Measurements from ENCODE around the gene TIGD4.

Gene TIGD4

DNA sequence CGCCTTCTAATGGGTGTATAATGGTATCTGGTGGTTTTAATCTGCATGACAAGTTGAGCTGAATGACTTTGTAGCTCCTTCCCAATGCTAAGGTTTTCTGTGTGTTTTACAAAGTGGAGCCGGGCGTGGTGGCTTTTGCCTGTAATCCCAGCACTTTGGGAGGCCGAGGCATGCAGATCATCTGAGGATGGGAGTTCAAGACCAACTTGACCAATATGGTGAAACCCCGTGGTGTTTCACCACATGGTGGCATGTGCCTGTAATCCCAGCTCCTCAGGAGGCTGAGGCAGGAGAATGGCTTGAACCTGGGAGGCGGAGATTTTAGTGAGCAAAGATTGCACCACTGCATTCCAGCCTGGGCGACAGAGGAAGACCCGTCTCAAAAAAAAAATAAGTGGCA, 29.1 kb upstream of the TIGD4 start:
- DNase-seq (ENCODE audit: extremely low read depth, insufficient read length), result no peak
- H3K4me3 ChIP-seq (replicated peaks; ENCODE audit: low read depth, low read length), result no peak overlapping the region
- TF ChIP-seq, protein P1, sequence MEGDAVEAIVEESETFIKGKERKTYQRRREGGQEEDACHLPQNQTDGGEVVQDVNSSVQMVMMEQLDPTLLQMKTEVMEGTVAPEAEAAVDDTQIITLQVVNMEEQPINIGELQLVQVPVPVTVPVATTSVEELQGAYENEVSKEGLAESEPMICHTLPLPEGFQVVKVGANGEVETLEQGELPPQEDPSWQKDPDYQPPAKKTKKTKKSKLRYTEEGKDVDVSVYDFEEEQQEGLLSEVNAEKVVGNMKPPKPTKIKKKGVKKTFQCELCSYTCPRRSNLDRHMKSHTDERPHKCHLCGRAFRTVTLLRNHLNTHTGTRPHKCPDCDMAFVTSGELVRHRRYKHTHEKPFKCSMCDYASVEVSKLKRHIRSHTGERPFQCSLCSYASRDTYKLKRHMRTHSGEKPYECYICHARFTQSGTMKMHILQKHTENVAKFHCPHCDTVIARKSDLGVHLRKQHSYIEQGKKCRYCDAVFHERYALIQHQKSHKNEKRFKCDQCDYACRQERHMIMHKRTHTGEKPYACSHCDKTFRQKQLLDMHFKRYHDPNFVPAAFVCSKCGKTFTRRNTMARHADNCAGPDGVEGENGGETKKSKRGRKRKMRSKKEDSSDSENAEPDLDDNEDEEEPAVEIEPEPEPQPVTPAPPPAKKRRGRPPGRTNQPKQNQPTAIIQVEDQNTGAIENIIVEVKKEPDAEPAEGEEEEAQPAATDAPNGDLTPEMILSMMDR (IDR thresholded peaks at IDR 0.05; ENCODE audit: insufficient read depth, low read length, poor library complexity, severe bottlenecking), result no peak

DNA sequence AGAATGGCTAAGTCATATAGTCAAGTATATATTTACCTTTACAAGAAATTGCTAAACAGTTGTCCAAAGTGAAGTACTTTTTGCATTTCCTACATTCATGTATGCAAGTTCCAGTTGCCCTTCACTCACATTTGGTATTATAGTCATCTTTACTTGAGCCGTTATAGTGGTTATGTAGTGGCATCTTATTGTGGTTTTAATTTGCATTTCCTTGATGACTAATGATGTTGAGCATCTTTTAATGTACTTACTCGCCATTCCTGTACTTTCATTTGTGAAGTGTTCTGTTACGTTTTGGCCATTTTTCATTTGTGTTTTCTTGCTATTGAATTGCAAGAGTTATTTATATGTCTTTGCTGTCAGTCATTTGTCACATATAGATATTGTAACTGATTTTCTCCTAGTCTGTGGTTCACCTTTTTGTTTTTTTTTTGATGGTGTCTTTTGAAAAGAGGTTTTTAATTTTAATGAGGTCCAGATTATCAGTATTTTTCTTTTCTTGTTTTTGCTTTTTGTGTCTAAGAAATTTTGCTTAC, 27.8 kb upstream of the TIGD4 start:
- no peak for DNase-seq (ENCODE audit: extremely low read depth, insufficient read length)
- no peaks in the 10 kb centered on the region for H3K36me3 ChIP-seq (ENCODE audit: control insufficient read depth, insufficient read depth, low read length)
- H3K4me3 ChIP-seq (replicated peaks; ENCODE audit: low read depth, low read length), result no peak overlapping the region
- TF ChIP-seq, protein P1 (IDR thresholded peaks at IDR 0.05; ENCODE audit: insufficient read depth, low read length, poor library complexity, severe bottlenecking), result no peak
- H3K27me3 ChIP-seq (replicated peaks; ENCODE audit: control insufficient read depth, insufficient read depth, low read length), result no peaks in the 10 kb centered on the region

More for the DNA sequence above, 29.1 kb upstream of the TIGD4 start:
- Histone ChIP-seq H3K36me3 (ENCODE audit: control insufficient read depth, insufficient read depth, low read length) (no peaks in the 10 kb centered on the region), H3K27me3 (replicated peaks; ENCODE audit: control insufficient read depth, insufficient read depth, low read length) (no peaks in the 10 kb centered on the region)

DNA sequence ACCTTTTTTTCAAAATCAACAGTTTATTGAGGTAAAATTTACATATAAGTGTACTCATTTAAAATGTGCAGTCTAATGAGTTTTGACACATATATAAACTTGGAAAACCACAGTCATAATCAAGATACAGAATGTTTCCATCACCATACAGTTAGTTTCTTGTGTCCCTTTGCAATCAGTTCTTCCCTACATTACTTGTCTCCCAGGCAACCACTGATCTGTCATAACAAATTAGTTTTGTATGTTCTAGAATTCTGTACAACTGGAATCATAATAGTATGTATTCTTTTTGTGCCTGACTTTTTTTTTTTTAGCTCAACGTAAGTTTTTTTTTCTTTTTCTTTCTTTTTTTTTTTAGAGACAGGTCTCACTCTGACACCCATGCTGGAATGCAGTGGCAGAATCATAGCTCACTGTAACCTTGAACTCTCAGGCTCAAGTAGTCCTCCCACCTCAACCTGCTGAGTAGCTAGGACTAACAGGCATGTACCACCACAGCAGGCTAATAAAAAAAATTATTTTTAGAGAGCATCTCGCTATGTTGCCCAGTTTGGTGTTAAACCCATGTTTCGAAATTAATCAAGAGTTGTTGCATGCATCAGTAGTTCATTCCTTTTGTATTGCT, 27.1 kb upstream of the TIGD4 start:
- no peak for DNase-seq (ENCODE audit: extremely low read depth, insufficient read length)
- H3K27me3 ChIP-seq (replicated peaks; ENCODE audit: control insufficient read depth, insufficient read depth, low read length), result no peaks in the 10 kb centered on the region
- H3K4me3 ChIP-seq (replicated peaks; ENCODE audit: low read depth, low read length), result no peak overlapping the region
- TF ChIP-seq, protein P1 (IDR thresholded peaks at IDR 0.05; ENCODE audit: insufficient read depth, low read length, poor library complexity, severe bottlenecking), result no peak
- no peaks in the 10 kb centered on the region for H3K36me3 ChIP-seq (ENCODE audit: control insufficient read depth, insufficient read depth, low read length)

DNA sequence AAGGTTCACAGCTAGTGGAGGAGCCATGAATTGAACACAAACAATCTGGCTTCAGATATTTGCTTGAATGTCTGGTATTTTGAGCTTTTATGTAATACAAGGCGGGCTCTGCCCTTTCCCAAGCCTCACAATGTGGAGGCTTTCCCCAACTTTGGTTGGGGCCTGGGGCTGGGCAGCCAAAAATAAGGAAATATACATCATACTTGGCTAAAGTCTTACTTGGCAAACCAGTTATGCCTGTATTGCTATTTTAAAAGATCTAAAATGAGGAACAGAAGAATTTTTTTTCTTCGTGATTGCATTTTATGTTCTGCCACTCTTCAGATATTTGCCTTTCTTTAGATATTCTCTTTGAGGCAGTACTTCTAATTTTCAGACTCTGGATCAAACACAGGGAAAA, 26.3 kb upstream of the TIGD4 start:
- DNase-seq (ENCODE audit: extremely low read depth, insufficient read length), result no peak
- Histone ChIP-seq H3K36me3 (ENCODE audit: control insufficient read depth, insufficient read depth, low read length) (no peaks in the 10 kb centered on the region), H3K27me3 (replicated peaks; ENCODE audit: control insufficient read depth, insufficient read depth, low read length) (no peaks in the 10 kb centered on the region), H3K4me3 (replicated peaks; ENCODE audit: low read depth, low read length) (no peak overlapping the region)
- TF ChIP-seq, protein P1 (IDR thresholded peaks at IDR 0.05; ENCODE audit: insufficient read depth, low read length, poor library complexity, severe bottlenecking), result no peak

DNA sequence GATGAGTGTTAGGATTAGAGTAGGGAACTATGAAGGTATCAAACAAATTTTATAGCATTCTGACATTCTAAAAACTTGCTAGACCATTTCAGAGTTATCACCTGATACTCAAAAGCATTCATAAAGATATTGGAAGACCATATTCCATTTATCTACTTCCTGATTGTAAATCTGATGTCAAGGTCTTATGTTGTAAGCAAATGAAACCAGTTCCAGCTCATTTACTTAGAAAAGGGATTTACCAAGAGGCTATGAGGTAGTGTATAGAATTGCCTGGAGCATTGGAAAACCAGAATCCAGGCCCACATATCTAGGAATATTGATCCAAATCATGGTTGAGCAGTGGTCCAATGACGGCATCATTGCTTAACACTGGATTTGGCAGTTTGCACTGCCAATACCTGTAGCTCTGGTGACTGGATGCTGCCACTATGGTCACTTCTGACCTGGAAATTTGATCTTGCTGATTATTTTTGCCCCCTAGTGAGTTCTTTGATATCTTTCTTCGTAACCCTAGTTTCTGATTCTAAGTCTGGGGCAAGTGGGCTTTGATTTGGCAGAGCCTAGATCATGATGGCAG, 25.6 kb upstream of the TIGD4 start:
- no peak for DNase-seq (ENCODE audit: extremely low read depth, insufficient read length)
- no peaks in the 10 kb centered on the region for H3K36me3 ChIP-seq (ENCODE audit: control insufficient read depth, insufficient read depth, low read length)
- H3K4me3 ChIP-seq (replicated peaks; ENCODE audit: low read depth, low read length), result no peak overlapping the region
- TF ChIP-seq, protein P1 (IDR thresholded peaks at IDR 0.05; ENCODE audit: insufficient read depth, low read length, poor library complexity, severe bottlenecking), result no peak
- no peaks in the 10 kb centered on the region for H3K27me3 ChIP-seq (replicated peaks; ENCODE audit: control insufficient read depth, insufficient read depth, low read length)
